CD4-positive, alpha-beta T cell treated with Interleukin-12 subunit alpha and Interleukin-12 subunit beta, for 1 hour (primary cell): ENCODE measurements around the gene MYO15A.

Experiments used
- DNase-seq: peaks from one replicate; pipeline ENCODE4 v3.0.0-alpha.2; 2020

Gene MYO15A

GRCh38 chr17:18225642-18226283, 117.2 kb downstream of the MYO15A start:
- no peak for DNase-seq

- DNase-seq: no peak
These were observed 117.9 kb downstream of the MYO15A start for GRCh38 chr17:18226284-18226945.

- DNase-seq: no peak
These were observed 119.1 kb downstream of the MYO15A start for GRCh38 chr17:18227635-18228034.

- DNase-seq: no peak
These were observed 119.7 kb downstream of the MYO15A start for GRCh38 chr17:18228176-18228682.

GRCh38 chr17:18229254-18229653, 120.7 kb downstream of the MYO15A start:
- DNase-seq: no peak
